Stomach smooth muscle (tissue), 2 donors: ENCODE measurements around the gene IPO9.
A peak's percentile ranks its signal among the peaks of the same experiment; 100 is the strongest.

ENCODE experiments used
- H3K27ac ChIP-seq: one replicate; pipeline ENCODE4 v1.7.0; 2013; ENCODE audit warnings: mild to moderate bottlenecking, low read length, inconsistent platforms
- H3K27me3 ChIP-seq, 2 donors: one replicate each; pipeline ENCODE4 v1.7.0; 2013; ENCODE audit warnings: low read length in 2 of 2; ENCODE audit not compliant: insufficient read depth in 2 of 2, control insufficient read depth in 1 of 2
- H3K36me3 ChIP-seq, 2 donors: one replicate each; pipeline ENCODE4 v1.7.0; 2013; ENCODE audit warnings: low read length in 2 of 2; ENCODE audit not compliant: control insufficient read depth in 2 of 2, insufficient read depth in 2 of 2
- H3K4me1 ChIP-seq: one replicate; pipeline ENCODE4 v1.7.0; 2013; ENCODE audit warnings: low read length; ENCODE audit not compliant: control insufficient read depth, insufficient read depth
- H3K4me3 ChIP-seq, 2 donors: one replicate each; pipeline ENCODE4 v1.7.0; 2013; ENCODE audit warnings: low read length in 2 of 2
- H3K9ac ChIP-seq, 2 donors: one replicate each; pipeline ENCODE4 v1.7.0; 2013; ENCODE audit warnings: low read length in 2 of 2, mild to moderate bottlenecking in 1 of 2
- H3K9me3 ChIP-seq, 2 donors: one replicate each; pipeline ENCODE4 v1.7.0; 2013; ENCODE audit warnings: low read length in 2 of 2; ENCODE audit not compliant: control insufficient read depth in 2 of 2
- donor health status: healthy.
- donor health status: Pancreatic carcinoma.

IPO9 gene

DNA sequence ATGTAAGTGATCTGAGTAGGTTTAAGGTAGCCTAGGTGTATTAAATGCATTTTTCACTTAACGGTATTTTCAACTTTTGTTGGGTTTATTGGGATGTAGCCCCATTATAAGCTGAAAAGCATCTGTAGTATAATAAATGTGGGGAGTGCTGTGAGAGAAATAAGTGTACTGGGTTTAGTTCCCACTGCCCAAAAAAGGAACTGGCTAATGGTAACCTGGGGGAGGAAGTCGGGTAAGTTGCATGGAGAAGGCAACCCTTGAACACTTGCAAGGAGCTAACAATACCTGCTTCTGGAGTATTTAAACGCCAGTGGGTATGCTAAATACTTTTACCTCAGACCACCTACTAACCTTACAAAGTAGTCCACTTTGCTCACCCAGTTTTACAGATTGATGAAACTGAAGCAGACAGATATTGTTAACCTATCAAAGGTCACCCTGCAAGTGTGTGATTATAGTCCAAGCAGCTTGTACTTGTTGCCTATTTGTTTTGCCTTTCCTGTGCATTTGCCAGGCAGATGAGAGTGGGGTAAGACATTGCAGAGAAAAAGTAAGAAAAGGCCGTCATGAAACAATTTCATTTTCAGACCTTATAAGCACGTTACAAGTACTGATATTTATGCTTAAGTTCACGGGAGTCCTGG lies 52.1 kb downstream of the IPO9 start:
- peaks cover 31% of the 10 kb centered on the region for H3K4me1 ChIP-seq
- H3K27me3 ChIP-seq = no peaks in the 10 kb centered on the region
- no peak overlapping the region for H3K9ac ChIP-seq
- no peaks in the 10 kb centered on the region for H3K9me3 ChIP-seq
- H3K4me3 ChIP-seq = no peak overlapping the region
- peaks cover 2 to 3% of the 10 kb centered on the region in 2 donors for H3K36me3 ChIP-seq
- no peak overlapping the region for H3K27ac ChIP-seq

DNA sequence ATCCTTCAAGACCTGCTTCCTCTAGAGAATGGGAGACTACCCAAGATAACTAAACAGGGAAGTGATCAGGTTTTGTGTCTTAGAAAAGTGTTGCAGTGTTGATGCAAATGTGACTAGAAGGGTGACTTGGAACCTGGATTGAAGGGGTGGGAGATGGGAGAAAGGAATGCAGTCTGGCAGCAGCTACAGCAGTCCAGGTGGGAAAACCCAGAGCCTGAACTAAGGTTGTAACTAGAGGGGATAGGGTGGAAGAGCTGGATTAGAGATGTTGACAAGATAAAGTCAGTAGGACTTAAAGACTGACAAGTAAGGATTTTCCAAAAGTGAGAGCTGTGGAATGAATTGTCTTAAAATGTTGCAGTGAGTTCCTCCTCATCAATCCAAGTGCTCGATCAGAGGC lies 52.7 kb downstream of the IPO9 start:
- Histone ChIP-seq H3K27ac (no peak overlapping the region), H3K27me3 (no peaks in the 10 kb centered on the region), H3K4me1 (peaks cover 31% of the 10 kb centered on the region), H3K9me3 (no peaks in the 10 kb centered on the region), H3K36me3 (no peaks in the 10 kb centered on the region), H3K4me3 (no peak overlapping the region), H3K9ac (no peak overlapping the region)

DNA sequence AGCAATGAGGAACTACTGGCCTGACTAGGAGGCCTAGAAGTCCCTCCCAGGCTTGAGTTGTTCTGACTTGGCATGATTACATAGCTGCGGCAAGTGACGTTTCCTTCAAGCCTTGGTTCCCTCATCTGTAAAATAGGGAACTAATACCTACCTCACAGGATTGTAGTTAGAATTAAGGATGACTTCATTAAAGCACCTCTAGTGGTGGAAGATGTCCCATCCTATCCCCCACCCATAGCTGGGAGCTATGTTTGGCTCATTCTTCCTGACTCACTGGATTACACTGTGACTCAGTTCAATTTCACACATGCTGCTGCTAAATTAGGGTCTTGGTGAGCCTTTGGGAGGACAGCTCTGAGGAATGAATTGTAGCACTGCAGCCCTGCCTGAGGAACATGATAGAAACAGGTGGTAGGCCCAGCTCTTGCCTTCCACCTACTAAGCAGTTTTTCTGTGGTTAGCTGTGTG lies 53.7 kb downstream of the IPO9 start:
- no peak overlapping the region for H3K9ac ChIP-seq
- peaks cover 31% of the 10 kb centered on the region for H3K4me1 ChIP-seq
- H3K4me3 ChIP-seq = no peak overlapping the region
- H3K27me3 ChIP-seq = no peaks in the 10 kb centered on the region
- H3K27ac ChIP-seq = no peak overlapping the region
- H3K36me3 ChIP-seq = no peaks in the 10 kb centered on the region
- no peaks in the 10 kb centered on the region for H3K9me3 ChIP-seq

DNA sequence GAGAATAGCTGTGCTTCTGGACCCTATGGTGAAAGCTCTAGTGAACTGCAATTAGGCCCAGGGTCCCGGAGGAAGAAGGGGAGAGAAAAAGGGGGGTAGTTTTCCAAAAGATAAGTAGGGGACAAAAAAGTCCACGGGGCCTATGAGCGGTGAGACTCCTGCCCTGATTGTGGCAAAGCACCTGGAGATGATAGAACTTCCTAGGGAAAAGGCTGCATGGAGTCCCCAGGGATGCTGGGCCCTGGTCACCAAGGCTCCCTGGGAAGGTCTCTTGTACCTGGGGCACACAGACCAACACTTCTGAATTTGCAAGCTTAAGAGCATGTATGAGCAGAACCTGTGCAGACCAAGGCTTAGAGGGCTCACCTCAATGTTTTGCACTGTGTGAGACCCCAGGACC lies 54.3 kb downstream of the IPO9 start:
- H3K27ac ChIP-seq = no peak overlapping the region
- H3K9me3 ChIP-seq = no peaks in the 10 kb centered on the region
- H3K4me3 ChIP-seq = no peak overlapping the region
- no peak overlapping the region for H3K9ac ChIP-seq
- H3K27me3 ChIP-seq = no peaks in the 10 kb centered on the region
- H3K36me3 ChIP-seq = no peaks in the 10 kb centered on the region
- peaks cover 33% of the 10 kb centered on the region for H3K4me1 ChIP-seq

DNA sequence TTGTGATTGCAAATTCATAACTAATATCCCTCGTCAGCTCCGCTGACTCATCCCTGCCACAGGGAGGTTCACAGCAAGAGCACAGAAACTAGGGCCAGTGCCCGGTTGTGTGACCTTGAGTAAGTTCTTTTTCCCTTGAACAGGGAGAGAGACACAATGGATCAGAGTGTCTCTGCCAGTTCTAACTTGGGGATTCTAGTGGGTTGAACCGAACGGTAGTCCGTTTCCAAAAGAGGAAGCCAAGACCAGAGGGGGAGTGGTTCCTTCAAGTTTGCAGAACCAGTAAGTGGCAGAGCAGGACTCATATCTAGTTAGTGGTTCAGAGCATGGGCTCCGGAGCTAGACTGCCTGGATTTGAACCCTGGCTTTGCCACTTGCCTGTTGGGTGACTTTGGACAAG lies 54.8 kb downstream of the IPO9 start:
- no peaks in the 10 kb centered on the region for H3K9me3 ChIP-seq
- no peak overlapping the region for H3K9ac ChIP-seq
- H3K4me3 ChIP-seq = no peak overlapping the region
- no peaks in the 10 kb centered on the region for H3K36me3 ChIP-seq
- peaks cover 35% of the 10 kb centered on the region for H3K4me1 ChIP-seq
- peak overlapping the region; percentile 3 for H3K27ac ChIP-seq
- no peaks in the 10 kb centered on the region for H3K27me3 ChIP-seq

DNA sequence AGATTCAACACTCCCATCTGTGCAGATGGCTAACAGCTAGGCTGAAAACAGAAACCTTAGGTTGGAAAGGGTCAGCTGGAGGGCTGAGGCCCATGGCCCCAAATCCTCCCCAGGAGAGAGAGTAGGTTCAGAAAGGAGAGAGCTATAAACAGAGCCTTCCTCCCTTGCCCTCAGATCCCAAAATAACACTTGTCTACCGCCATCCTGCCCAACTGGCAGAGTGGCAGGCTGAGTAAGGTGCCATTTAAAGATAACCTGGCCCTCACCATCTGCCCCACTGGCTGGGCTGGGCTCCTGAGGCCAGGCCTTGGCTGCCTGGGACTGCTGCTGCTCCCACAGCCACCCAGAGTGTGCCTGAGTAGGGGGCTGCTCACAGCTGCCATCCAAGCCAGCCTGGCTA lies 55.5 kb downstream of the IPO9 start:
- no peak overlapping the region for H3K4me3 ChIP-seq
- H3K36me3 ChIP-seq = no peaks in the 10 kb centered on the region
- H3K9ac ChIP-seq = no peak overlapping the region
- H3K9me3 ChIP-seq = no peaks in the 10 kb centered on the region
- H3K4me1 ChIP-seq = peaks cover 42% of the 10 kb centered on the region
- no peaks in the 10 kb centered on the region for H3K27me3 ChIP-seq
- peak overlapping the region; percentile 3 for H3K27ac ChIP-seq

DNA sequence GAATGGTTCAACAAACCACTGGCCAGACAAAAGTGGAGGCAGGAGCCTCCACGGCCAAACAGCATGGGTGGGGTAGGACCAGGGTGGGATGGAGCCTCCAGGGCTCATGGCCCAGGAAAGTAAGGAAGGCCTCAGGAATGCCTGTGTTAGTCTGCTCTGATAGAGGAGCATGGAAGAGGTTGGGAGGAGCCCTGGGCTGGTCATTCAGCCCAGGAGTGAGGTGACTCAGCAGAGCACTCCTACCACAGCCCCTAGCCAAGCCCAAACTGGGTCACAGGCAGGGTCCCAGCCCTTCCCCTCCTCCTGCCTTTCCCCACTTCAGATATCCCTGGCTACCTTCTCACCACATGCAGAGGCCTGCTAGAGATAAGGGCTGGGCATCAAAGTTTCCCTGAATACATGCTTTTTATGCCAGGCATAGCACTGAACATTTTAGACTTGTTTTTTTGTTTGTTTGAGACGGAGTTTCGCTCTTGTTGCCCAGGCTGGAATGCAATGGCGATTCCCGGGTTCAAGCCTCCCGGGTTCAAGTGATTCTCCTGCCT lies 56.6 kb downstream of the IPO9 start:
- H3K27ac ChIP-seq = no peak overlapping the region
- peaks cover 52% of the 10 kb centered on the region for H3K4me1 ChIP-seq

DNA sequence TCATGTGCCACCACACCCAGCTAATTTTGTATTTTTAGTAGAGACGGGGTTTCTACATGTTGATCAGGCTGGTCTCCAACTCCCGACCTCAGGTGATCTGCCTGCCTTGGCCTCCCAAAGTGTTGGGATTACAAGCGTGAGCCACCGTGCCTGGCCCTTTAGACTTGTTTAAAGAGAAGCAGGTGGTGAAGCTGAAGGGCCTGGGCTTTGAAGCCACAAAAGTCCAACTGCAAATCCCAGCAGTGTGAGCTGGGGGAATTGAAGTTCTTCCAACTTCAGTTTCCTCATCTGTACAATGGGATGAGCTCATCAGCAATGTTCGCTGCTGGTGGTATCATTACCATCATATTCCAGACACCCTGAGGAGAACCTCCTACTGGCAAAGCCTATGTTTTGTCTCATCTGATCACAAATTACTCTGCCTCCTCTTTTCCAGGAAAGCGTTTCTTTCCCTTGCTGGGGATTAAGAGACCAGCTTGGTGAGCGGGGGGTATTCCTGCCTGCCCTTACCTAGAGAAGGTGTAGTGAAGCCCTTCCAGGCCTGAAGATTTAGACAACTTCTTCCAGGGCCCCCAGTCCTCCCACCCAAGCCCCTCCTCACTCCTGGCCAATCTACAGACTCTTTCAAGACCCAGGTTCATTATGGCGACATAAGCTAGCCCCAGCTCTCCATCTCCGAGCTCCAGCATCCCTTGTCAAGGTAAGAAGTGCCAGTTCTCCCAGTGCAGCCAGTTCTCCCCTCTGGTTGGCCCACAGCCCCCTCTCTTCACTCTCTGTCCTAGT lies 57.3 kb downstream of the IPO9 start:
- no peaks in the 10 kb centered on the region for H3K27me3 ChIP-seq
- no peak overlapping the region for H3K27ac ChIP-seq
- H3K9ac ChIP-seq = no peak overlapping the region
- H3K36me3 ChIP-seq = no peaks in the 10 kb centered on the region
- no peak overlapping the region for H3K4me3 ChIP-seq
- peaks cover 59% of the 10 kb centered on the region for H3K4me1 ChIP-seq
- H3K9me3 ChIP-seq = no peaks in the 10 kb centered on the region

More for the DNA sequence above, 56.6 kb downstream of the IPO9 start:
- Histone ChIP-seq H3K36me3 (no peaks in the 10 kb centered on the region), H3K27me3 (no peaks in the 10 kb centered on the region), H3K9ac (no peak overlapping the region), H3K9me3 (no peaks in the 10 kb centered on the region), H3K4me3 (no peak overlapping the region)

DNA sequence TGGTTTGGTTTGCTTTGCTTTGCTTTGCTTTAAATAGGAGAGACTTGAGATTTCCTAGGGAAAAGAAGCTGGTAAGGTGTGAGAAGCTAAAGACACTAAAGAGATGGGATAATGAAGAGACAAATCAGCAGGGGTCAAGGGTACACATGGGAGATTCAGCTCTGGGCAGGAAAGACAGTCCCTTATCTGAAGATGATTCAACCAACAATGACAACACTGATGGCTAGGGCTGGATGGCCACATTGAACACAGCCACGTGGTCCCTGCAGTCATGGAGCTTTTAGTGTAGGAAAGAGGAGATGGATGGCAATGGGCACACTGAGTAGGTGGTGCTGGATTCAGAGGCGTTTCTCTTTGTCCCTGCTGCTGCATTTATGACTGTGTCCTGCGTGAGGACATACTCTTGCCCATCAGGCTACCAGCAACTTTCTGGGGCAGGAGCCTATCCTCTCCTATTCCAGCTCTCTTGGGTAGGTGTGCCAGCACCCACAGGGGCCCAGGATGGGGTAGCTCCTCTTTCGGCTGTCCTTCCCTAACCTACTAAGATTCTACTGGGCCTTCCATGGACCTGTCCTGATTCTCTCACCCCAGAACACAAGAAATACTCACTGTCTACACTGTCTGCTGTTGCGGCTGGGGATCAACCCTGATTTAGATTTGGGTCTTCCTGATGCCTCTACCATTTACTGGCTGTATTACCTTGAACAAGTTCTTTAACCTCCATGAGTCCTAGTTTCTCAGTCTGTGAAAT lies 58.3 kb downstream of the IPO9 start:
- no peaks in the 10 kb centered on the region for H3K36me3 ChIP-seq
- no peak overlapping the region for H3K4me3 ChIP-seq

DNA sequence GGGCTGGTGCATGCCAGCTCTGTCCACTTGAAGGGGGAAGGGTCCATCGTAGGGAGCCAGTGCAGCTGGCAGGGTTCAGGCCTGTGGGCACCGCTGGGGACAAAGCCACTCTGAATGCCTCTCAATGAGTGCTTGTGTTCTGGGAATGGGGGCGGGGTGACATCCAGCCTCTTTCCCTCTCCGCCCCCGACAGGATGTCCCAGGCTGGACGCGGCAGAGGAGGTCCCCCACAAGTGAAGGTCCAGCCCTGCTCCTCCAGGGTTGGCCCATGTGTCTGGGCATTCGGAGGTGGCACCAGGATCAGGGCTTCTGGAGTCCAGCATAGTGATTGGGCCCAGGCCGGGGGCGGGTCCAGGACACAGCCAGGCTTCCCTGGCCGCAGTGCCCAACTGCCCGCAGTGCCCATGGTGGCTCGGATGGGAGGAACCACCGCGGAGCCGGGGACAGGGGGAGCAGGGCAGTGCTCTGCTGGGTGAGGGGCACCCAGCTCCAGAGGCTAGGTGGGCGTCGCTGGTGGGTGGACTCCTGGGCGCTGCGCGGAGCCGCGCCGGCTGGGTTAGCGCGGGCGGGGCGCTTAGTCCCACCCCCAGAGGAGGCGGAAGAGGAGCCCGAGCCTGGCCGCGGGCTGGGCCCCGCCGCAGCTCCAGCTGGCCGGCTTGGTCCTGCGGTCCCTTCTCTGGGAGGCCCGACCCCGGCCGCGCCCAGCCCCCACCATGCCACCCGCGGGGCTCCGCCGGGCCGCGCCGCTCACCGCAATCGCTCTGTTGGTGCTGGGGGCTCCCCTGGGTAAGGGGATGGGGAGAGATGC lies 59.5 kb downstream of the IPO9 start, which contains the start of gene SHISA4:
SHISA4 (plus strand) TSS at position 617 of the 808 bp plus-strand sequence; CDS start at position 714, 97 bp downstream.
- Histone ChIP-seq H3K36me3 (no peaks in the 10 kb centered on the region), H3K27ac (peak within 1 kb of the TSS; percentile 81), H3K27me3 (no peaks in the 10 kb centered on the region), H3K9ac (peak within 1 kb of the TSS; percentile 64 to 79), H3K9me3 (no peaks in the 10 kb centered on the region), H3K4me3 (peak within 1 kb of the TSS; percentile 52 to 83), H3K4me1 (peaks cover 67% of the 10 kb centered on the region)

More for the DNA sequence above, 58.3 kb downstream of the IPO9 start:
- H3K9ac ChIP-seq = no peak overlapping the region
- H3K4me1 ChIP-seq = peaks cover 61% of the 10 kb centered on the region
- H3K27me3 ChIP-seq = no peaks in the 10 kb centered on the region
- no peaks in the 10 kb centered on the region for H3K9me3 ChIP-seq
- H3K27ac ChIP-seq = no peak overlapping the region
